DOHH2 (cell line): ENCODE results near the gene SPRY1.

ENCODE experiments used
- H3F3A ChIP-seq: fragments of 200-600 bp; sonication (generic), shearing (Covaris generic); 2 replicates; pipeline ENCODE4 v1.6.0; 2016; ENCODE audit warnings: antibody characterized with exemption, mild to moderate bottlenecking; ENCODE audit not compliant: control insufficient read depth, insufficient read depth
- H3K27ac ChIP-seq: fragments of 200-600 bp; sonication (generic); 2 replicates; pipeline ENCODE4 v1.5.1; 2014; ENCODE audit warnings: low read depth, mild to moderate bottlenecking, low read length, moderate library complexity
- H3K27me3 ChIP-seq: fragments of 200-600 bp; sonication (generic); 2 replicates; pipeline ENCODE4 v1.6.1; 2014; ENCODE audit warnings: mild to moderate bottlenecking, low read length, mixed read lengths; ENCODE audit not compliant: control insufficient read depth
- H3K36me3 ChIP-seq: fragments of 200-600 bp; sonication (generic); 2 replicates; pipeline ENCODE4 v1.6.1; 2014; ENCODE audit warnings: mild to moderate bottlenecking, low read length, moderate library complexity, mixed read lengths; ENCODE audit not compliant: control insufficient read depth
- H3K4me1 ChIP-seq: fragments of 200-600 bp; sonication (generic); 2 replicates; pipeline ENCODE4 v1.6.1; 2014; ENCODE audit warnings: mild to moderate bottlenecking, low read length, mixed read lengths; ENCODE audit not compliant: control insufficient read depth
- H3K4me2 ChIP-seq: fragments of 200-600 bp; sonication (generic); 2 replicates; pipeline ENCODE4 v1.6.0; 2014; ENCODE audit warnings: mild to moderate bottlenecking, low read length, moderate library complexity
- H3K4me3 ChIP-seq: fragments of 200-600 bp; sonication (generic); 2 replicates; pipeline ENCODE4 v1.5.1; 2014; ENCODE audit warnings: mild to moderate bottlenecking, low read length, mixed read lengths
- H3K79me2 ChIP-seq: fragments of 200-600 bp; sonication (generic); 2 replicates; pipeline ENCODE4 v1.6.1; 2014; ENCODE audit warnings: mild to moderate bottlenecking, low read length, mixed read lengths; ENCODE audit not compliant: control insufficient read depth
- H3K9me2 ChIP-seq: fragments of 200-600 bp; sonication (generic); replicated peaks from 2 replicates; pipeline ENCODE4 v1.6.1; 2014; ENCODE audit warnings: mild to moderate bottlenecking, low read length, mixed read lengths; ENCODE audit not compliant: control insufficient read depth
- H3K9me3 ChIP-seq: fragments of 200-600 bp; sonication (generic); 2 replicates; pipeline ENCODE4 v1.6.1; 2014; ENCODE audit warnings: antibody characterized with exemption, low read length, mixed read lengths; ENCODE audit not compliant: control insufficient read depth, insufficient read depth
- H4K20me1 ChIP-seq: fragments of 200-600 bp; sonication (generic); 2 replicates; pipeline ENCODE4 v1.6.0; 2014; ENCODE audit warnings: low read depth, mild to moderate bottlenecking, antibody characterized with exemption, low read length, moderate library complexity; ENCODE audit not compliant: control insufficient read depth, insufficient read depth
- EZH2phosphoT487 ChIP-seq: fragments of 200-600 bp; sonication (generic); IDR thresholded peaks from 2 replicates; pipeline ENCODE4 v1.6.1; 2017; ENCODE audit warnings: borderline replicate concordance, mild to moderate bottlenecking, antibody characterized with exemption, low read length, moderate library complexity, mixed read lengths
- TF ChIP-seq, protein P1 (sequence below): fragments of 200-600 bp; sonication (generic); IDR thresholded peaks from one replicate; pipeline ENCODE4 v1.5.1; 2014; ENCODE audit warnings: antibody characterized with exemption, mild to moderate bottlenecking, low read depth, low read length; ENCODE audit not compliant: poor library complexity, severe bottlenecking

Gene SPRY1

DNA sequence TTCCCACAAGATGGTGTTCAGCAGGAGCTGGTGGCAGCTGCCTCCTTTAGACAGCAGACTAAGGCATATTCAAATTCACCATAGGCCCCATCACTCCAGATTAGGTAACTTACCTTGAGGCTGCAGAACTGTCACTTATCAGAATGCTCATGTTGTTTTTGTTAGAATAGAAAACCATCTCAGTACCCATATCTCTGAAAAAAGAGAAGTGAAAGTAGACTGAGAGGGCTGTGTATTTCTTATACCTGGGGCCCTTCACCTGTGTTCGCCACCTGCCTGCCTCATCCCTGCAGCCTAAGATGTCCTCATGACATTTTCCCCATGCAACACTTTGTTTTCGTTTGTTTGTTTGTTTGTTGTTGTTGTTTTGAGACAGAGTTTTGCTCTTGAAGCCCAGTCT is 32.9 kb upstream of the SPRY1 start:
- Histone ChIP-seq H3F3A (no peaks in the 10 kb centered on the region), H3K9me3 (no peaks in the 10 kb centered on the region), H3K4me3 (no peak overlapping the region), H3K27ac (0 out of 2 replicates have a peak overlapping the region, but pooled peaks have one; percentile 4), H3K27me3 (no peaks in the 10 kb centered on the region), H3K36me3 (no peaks in the 10 kb centered on the region), H3K4me2 (peak overlapping the region; percentile 13), H4K20me1 (no peaks in the 10 kb centered on the region), H3K9me2 (no peaks in the 10 kb centered on the region), H3K79me2 (no peaks in the 10 kb centered on the region), H3K4me1 (peaks cover 26% of the 10 kb centered on the region)
- TF ChIP-seq EZH2phosphoT487 = no peak
- TF ChIP-seq, protein P1, sequence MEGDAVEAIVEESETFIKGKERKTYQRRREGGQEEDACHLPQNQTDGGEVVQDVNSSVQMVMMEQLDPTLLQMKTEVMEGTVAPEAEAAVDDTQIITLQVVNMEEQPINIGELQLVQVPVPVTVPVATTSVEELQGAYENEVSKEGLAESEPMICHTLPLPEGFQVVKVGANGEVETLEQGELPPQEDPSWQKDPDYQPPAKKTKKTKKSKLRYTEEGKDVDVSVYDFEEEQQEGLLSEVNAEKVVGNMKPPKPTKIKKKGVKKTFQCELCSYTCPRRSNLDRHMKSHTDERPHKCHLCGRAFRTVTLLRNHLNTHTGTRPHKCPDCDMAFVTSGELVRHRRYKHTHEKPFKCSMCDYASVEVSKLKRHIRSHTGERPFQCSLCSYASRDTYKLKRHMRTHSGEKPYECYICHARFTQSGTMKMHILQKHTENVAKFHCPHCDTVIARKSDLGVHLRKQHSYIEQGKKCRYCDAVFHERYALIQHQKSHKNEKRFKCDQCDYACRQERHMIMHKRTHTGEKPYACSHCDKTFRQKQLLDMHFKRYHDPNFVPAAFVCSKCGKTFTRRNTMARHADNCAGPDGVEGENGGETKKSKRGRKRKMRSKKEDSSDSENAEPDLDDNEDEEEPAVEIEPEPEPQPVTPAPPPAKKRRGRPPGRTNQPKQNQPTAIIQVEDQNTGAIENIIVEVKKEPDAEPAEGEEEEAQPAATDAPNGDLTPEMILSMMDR = no peak

- peaks cover 21% of the 10 kb centered on the region for H3K4me1 ChIP-seq
- H3K4me2 ChIP-seq = no peak overlapping the region
- no peaks in the 10 kb centered on the region for H3K9me3 ChIP-seq
Observed at GRCh38 chr4:123364906-123365305, 31.7 kb upstream of the SPRY1 start.

DNA sequence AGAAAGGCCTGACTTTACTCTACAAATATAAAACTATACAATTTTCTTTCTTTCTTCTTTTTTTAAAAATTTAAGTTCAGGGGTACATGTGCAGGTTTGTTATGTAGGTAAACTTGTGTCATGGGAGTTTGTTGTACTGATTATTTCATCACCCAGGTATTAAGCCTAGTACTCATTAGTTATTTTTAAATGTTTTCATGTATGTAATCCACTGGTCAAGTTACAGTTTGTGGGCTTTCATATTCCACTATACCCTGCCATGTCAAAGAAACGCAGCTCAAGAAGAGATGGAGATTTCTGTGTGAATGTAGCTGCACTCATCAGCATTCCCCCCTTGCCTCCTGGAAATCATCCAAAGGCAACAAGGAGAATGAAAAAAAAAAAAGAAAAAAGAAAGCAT is 31.2 kb upstream of the SPRY1 start:
- H3F3A ChIP-seq = no peaks in the 10 kb centered on the region
- H3K9me3 ChIP-seq = no peaks in the 10 kb centered on the region
- H3K27ac ChIP-seq = no peak overlapping the region
- H3K36me3 ChIP-seq = no peaks in the 10 kb centered on the region
- H3K79me2 ChIP-seq = no peaks in the 10 kb centered on the region
- peaks cover 21% of the 10 kb centered on the region for H3K4me1 ChIP-seq
- no peak for TF ChIP-seq EZH2phosphoT487
- TF ChIP-seq, protein P1 = no peak
- H3K4me2 ChIP-seq = no peak overlapping the region
- H4K20me1 ChIP-seq = no peaks in the 10 kb centered on the region
- H3K27me3 ChIP-seq = no peaks in the 10 kb centered on the region
- H3K9me2 ChIP-seq = no peaks in the 10 kb centered on the region
- H3K4me3 ChIP-seq = no peak overlapping the region

More at GRCh38 chr4:123364906-123365305, 31.7 kb upstream of the SPRY1 start:
- no peak overlapping the region for H3K27ac ChIP-seq
- H4K20me1 ChIP-seq = no peaks in the 10 kb centered on the region
- no peak overlapping the region for H3K4me3 ChIP-seq
- TF ChIP-seq, protein P1 = no peak
- TF ChIP-seq EZH2phosphoT487 = no peak
- H3K27me3 ChIP-seq = no peaks in the 10 kb centered on the region
- H3K9me2 ChIP-seq = no peaks in the 10 kb centered on the region
- no peaks in the 10 kb centered on the region for H3K79me2 ChIP-seq
- H3F3A ChIP-seq = no peaks in the 10 kb centered on the region
- H3K36me3 ChIP-seq = no peaks in the 10 kb centered on the region

DNA sequence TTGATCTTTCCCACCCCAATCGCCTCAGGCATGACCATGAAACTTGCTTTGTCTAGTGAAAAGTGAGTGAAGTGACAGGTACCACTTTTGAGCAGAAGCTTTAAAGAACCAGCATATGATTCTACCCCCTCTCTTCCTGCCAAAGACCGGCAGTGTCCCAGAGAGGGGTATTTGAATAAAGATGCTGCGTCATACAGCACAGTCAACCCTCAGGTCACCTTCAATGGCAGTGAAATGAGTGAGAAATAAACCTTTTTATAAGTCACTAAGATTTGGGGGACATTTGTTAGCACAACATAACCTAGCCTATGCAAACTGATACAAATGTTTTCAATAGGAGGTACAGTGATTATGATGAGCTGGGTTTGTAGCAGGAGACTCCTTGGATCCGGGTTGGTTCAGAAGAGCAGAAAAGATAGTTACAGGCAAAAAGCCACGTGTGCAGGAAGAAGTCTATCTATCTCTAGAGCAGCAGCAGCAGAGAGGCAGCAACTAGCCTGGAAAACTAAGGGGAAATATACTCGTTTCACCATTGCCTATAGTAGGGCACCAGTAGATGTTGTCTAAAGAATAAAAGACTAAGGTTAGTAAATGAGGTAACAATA is 30.3 kb upstream of the SPRY1 start:
- Histone ChIP-seq H3K4me2 (no peak overlapping the region), H3F3A (no peaks in the 10 kb centered on the region), H3K9me3 (no peaks in the 10 kb centered on the region), H3K79me2 (no peaks in the 10 kb centered on the region), H3K36me3 (no peaks in the 10 kb centered on the region), H3K4me3 (no peak overlapping the region), H3K27ac (no peak overlapping the region), H3K9me2 (no peaks in the 10 kb centered on the region), H3K4me1 (peaks cover 21% of the 10 kb centered on the region), H3K27me3 (no peaks in the 10 kb centered on the region), H4K20me1 (no peaks in the 10 kb centered on the region)
- TF ChIP-seq, protein P1 = no peak
- TF ChIP-seq EZH2phosphoT487 = no peak
